Adrenal gland (tissue), 5 donors: ENCODE measurements around the gene CIRBP.
A peak's percentile ranks its signal among the peaks of the same experiment; 100 is the strongest.

ENCODE experiments used
- CTCF ChIP-seq, 6 experiments: fragments of 450-650 bp in 4 of 6; fragments of 200-600 bp in 2 of 6; sonication (generic) in 1 of 6; IDR thresholded peaks; 1 replicate in 5 of 6; 2 replicates in 1 of 6; pipeline versions ENCODE4 v1.5.1 to v1.8.0; 2016 to 2021; ENCODE audit warnings: antibody characterized with exemption in 6 of 6, mild to moderate bottlenecking in 2 of 6, moderate library complexity in 1 of 6
- POLR2A ChIP-seq, 2 donors: fragments of 450-650 bp; IDR thresholded peaks; one replicate each; pipeline ENCODE4 v1.6.1; 2017; ENCODE audit warnings: antibody characterized with exemption in 2 of 2, mild to moderate bottlenecking in 2 of 2, moderate library complexity in 1 of 2
- donor health status: DM: no; HTN: no; CAD: no.

GRCh38 chr19:1239796-1240737 lies 29.1 kb upstream of the CIRBP start:
- TF ChIP-seq CTCF (IDR thresholded peaks at IDR 0.05) (peak; percentile 33 to 99 (median 74)), POLR2A (IDR thresholded peaks at IDR 0.05) (no peak)
